ENCODE measurements around the gene DAPK1.

Gene DAPK1

GRCh38 chr9:87620731-87621322 lies 123.2 kb downstream of the DAPK1 start:
- Histone ChIP-seq H3K9me3 (ENCODE audit: control insufficient read depth, insufficient read depth, low read depth, low read length) (no peaks in the 10 kb centered on the region), H3K36me3 (ENCODE audit: control insufficient read depth in 2 of 2, insufficient read depth in 1 of 2, low read length in 2 of 2) (peaks cover 0 to 41% of the 10 kb centered on the region in 2 experiments; a peak in 1 of 3 replicates), H3K4me3 (ENCODE audit: low read depth, low read length) (no peak overlapping the region), H3K27ac (ENCODE audit: extremely low read depth, low read depth, low read length) (no peak overlapping the region), H3K4me1 (ENCODE audit: control insufficient read depth, insufficient read depth, low read length) (no peaks in the 10 kb centered on the region)
- POLR2A ChIA-PET: no interaction called here
- CTCF ChIA-PET: interaction anchor here (0.6 kb wide), 1 partner anchor 1187 kb away, joined by 3 read pairs; no protein-coding TSS in a partner anchor
- no peak for TF ChIP-seq ZNF585B (tag by site-specific recombination; IDR thresholded peaks at IDR 0.05)
- no peak for TF ChIP-seq ZBTB10 (tag by site-specific recombination; IDR thresholded peaks at IDR 0.05)
- TF ChIP-seq ZNF23 (tag by site-specific recombination; IDR thresholded peaks at IDR 0.05; ENCODE audit: borderline replicate concordance): no peak
- TF ChIP-seq ZNF362 (tag by site-specific recombination; IDR thresholded peaks at IDR 0.05): no peak
- no peak for TF ChIP-seq ZNF221 (tag by site-specific recombination; IDR thresholded peaks at IDR 0.05; ENCODE audit: borderline replicate concordance)
- no peak for TF ChIP-seq ZNF518A (tag by site-specific recombination; conservative IDR thresholded peaks at IDR 0.05; ENCODE audit: low read depth)
- TF ChIP-seq ZNF449 (tag by site-specific recombination; IDR thresholded peaks at IDR 0.05): no peak
- no peak for TF ChIP-seq KLF8 (tag by site-specific recombination; IDR thresholded peaks at IDR 0.05)
- TF ChIP-seq ZNF670 (tag by site-specific recombination; IDR thresholded peaks at IDR 0.05; ENCODE audit: low read depth): no peak
- TF ChIP-seq ZNF426 (tag by site-specific recombination; IDR thresholded peaks at IDR 0.05): no peak
- TF ChIP-seq ZNF274 (IDR thresholded peaks at IDR 0.05; ENCODE audit: low read length): no peak
- no peak for TF ChIP-seq ZNF274 (tag by site-specific recombination; IDR thresholded peaks at IDR 0.05; ENCODE audit: borderline replicate concordance)
- TF ChIP-seq ZNF48 (tag by site-specific recombination; IDR thresholded peaks at IDR 0.05): no peak
- TF ChIP-seq ZNF510 (tag by site-specific recombination; IDR thresholded peaks at IDR 0.05; ENCODE audit: insufficient replicate concordance): no peak
